ENCODE data around the gene MOGAT3.

The MOGAT3 gene

DNA sequence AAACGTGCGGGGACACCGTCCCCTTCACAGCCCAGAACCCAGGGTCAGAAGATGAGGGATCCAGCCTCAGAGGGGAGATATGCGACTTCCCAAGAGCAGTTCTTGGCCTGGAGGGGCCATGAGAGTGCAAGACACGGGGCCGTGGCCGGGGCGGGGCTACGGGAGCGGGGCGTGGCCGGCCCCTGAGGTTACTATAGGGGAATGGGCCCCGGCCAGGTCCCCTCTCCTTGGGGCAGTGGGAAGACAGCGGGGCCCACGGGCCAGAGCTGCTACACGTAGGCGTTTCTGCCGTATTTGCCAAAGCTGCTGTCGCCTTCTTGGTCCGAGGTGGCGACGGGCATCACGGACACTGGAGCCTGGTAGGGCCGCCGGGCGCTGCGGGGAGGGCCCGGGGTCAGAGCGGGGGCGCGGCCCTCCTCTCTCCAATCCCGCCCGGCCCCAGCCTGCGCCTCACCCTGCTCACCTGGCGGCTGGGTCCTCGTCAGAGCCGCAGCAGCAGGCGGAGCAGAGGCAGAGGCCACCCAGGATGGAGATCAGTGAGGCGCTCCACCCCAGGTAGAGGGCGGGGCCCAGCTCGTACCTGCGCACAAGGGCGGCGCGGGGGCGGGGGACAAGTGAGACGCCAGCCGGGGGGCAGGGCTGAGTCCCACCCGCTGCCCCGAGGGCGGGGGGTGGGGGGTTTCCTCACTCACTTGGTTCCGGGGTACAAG, 31.5 kb upstream of the MOGAT3 start:
- no peak for DNase-seq (ENCODE audit: extremely low read depth, low read depth)
- TF ChIP-seq, protein P1, sequence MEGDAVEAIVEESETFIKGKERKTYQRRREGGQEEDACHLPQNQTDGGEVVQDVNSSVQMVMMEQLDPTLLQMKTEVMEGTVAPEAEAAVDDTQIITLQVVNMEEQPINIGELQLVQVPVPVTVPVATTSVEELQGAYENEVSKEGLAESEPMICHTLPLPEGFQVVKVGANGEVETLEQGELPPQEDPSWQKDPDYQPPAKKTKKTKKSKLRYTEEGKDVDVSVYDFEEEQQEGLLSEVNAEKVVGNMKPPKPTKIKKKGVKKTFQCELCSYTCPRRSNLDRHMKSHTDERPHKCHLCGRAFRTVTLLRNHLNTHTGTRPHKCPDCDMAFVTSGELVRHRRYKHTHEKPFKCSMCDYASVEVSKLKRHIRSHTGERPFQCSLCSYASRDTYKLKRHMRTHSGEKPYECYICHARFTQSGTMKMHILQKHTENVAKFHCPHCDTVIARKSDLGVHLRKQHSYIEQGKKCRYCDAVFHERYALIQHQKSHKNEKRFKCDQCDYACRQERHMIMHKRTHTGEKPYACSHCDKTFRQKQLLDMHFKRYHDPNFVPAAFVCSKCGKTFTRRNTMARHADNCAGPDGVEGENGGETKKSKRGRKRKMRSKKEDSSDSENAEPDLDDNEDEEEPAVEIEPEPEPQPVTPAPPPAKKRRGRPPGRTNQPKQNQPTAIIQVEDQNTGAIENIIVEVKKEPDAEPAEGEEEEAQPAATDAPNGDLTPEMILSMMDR (IDR thresholded peaks at IDR 0.05; ENCODE audit: low read depth, low read length), result no peak

DNA sequence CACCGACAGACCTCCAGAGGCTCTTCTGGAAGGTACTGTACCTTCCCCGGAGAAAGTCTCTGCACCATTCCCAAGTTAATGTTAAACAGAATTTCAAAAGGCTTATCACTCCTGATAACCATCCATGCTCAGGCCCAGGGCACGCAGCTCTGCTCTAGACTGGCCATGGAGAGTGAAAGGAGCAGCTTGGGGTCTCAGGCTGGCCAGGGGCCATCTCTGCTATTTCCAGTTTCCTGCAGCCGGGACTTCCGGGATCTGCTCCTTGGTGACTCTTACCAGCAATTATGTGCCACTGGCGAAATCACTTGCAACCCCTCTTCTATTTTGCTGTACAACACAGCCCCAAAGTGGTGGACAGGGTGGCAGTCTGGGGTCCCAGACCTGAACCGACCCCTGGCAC, 30.8 kb upstream of the MOGAT3 start:
- TF ChIP-seq, protein P1 (IDR thresholded peaks at IDR 0.05; ENCODE audit: low read depth, low read length), result no peak
- DNase-seq (ENCODE audit: extremely low read depth, low read depth), result no peak

DNA sequence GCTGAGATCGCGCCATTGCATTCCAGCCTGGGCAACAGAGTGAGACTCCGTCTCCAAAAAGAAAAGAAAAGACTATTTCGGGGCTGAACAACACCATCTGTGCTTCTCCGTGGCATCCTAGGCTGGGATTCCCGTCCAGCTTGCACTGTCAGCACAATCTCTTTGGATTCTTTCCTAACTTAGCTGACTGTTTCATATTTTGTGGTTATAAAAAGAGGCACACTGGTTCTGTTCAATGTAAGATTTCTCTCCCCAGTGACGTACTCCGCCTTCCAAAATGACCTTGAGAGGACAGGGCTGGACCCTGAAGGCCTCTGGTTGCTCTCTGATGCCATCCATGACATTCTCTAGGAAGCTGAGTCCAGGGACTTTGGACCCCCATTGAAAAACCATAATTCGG, 25.9 kb upstream of the MOGAT3 start:
- no peak for DNase-seq (ENCODE audit: extremely low read depth, low read depth)
- TF ChIP-seq, protein P1 (IDR thresholded peaks at IDR 0.05; ENCODE audit: low read depth, low read length), result no peak

DNA sequence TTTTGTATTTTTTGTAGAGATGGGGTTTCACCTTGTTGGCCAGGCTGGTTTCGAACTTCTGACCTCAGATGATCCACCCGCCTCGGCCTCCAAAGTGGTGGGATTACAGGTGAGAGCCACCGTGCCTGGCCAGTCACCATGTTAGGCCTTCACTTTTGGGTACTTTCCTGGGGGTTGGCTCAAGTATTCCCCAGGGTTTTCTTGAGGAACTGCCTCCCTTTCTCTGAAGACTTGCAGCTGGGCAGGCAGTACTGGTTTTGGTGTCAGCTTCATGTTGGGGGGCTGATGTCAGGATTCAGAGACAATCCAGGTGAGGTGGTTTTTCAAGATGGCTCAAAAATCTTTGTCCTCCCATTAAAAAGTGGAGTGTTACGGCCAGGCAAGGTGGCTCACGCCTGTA, 24.8 kb upstream of the MOGAT3 start:
- TF ChIP-seq, protein P1 (IDR thresholded peaks at IDR 0.05; ENCODE audit: low read depth, low read length), result no peak
- no peak for DNase-seq (ENCODE audit: extremely low read depth, low read depth)

DNA sequence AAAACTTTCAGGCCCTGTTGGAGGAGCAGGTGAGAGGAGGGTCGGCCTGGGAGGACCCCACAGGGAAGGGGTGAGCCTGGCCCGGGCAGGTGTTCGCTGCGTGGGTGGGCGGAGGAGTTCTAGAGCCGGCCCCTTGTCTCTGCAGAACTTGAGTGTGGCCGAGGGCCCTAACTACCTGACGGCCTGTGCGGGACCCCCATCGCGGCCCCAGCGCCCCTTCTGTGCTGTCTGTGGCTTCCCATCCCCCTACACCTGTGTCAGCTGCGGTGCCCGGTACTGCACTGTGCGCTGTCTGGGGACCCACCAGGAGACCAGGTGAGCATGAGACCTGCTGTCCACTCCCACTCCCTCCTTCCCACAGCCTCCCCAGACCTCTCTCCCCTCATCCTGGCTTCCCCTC, 22.7 kb upstream of the MOGAT3 start:
- no peak for DNase-seq (ENCODE audit: extremely low read depth, low read depth)
- TF ChIP-seq, protein P1 (IDR thresholded peaks at IDR 0.05; ENCODE audit: low read depth, low read length), result no peak

DNA sequence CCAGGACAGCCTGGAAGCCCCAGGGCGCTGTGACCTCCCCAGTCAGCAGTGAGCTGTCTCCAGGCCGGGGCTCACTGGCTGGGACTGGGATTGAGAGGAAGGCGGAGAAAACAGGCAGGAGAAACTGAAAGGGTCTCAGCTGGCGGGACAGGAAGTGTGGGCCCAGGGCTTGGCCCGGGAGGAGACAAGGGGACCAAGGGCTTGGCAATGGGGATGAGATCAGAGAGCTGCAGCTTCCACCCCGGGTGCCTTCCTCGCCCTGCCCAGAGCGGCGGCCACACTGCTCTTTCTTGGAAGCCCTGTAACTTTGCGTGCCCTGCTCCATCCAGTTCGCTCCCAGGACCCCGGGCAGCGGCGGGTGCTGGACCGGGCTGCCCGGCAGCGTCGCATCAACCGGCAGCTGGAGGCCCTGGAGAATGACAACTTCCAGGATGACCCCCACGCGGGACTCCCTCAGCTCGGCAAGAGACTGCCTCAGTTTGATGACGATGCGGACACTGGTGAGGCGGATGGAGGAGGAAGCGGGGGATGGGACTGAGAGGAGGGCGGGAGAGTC, 21.5 kb upstream of the MOGAT3 start:
- TF ChIP-seq, protein P1 (IDR thresholded peaks at IDR 0.05; ENCODE audit: low read depth, low read length), result no peak

DNA sequence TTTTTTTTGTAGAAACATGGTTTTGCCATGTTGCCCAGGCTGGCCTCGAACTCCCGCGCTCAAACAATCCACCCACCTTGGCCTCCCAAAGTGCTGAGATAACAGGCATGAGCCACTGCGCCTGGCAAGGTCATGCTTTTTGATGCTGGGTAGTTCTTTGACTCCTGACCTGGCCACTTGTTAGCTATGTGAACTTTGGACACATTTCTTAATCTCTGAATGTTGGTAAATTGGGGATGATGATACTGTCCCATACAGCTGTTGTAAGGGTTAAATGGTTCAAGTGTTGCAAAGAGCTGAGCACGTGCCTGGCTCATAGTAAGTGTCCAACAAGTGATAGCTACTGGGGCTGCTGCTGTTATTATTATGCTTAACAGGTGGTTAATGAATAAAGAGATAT, 19.5 kb upstream of the MOGAT3 start:
- TF ChIP-seq, protein P1 (IDR thresholded peaks at IDR 0.05; ENCODE audit: low read depth, low read length), result no peak
- no peak for DNase-seq (ENCODE audit: extremely low read depth, low read depth)

More for the DNA sequence above, 21.5 kb upstream of the MOGAT3 start:
- DNase-seq (ENCODE audit: extremely low read depth, low read depth), result no peak
